ENCODE data around the gene TCF15. TPM values are rescaled to one million over a fixed set of nuclear protein-coding genes. Genes with fewer than 3 reads are reported as not detected.

TCF15 gene
- total and polyA plus RNA-seq, 2 of the 13 experiments (the other 11 are each of a cell fraction or from before 2014, with no cell fraction given) = not detected

DNA sequence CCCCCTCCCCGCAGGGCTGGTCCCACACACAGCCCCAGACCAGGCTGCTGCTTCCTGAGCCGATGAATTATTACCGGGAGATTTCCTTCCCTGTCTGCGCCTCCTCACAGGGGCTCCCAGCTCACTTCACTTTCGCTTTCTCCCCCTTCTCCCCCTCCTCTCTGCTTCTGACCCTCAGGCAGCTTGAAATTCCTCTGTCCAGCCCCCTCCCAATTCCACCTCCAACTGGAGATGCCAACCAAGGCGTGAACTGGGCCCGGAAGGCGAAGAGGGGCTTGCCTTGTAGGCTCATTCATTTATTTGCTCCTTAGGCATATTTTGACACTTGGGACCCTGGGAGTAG, 1.7 kb upstream of the TCF15 start (continued):
- TF ChIP-seq, protein P1, sequence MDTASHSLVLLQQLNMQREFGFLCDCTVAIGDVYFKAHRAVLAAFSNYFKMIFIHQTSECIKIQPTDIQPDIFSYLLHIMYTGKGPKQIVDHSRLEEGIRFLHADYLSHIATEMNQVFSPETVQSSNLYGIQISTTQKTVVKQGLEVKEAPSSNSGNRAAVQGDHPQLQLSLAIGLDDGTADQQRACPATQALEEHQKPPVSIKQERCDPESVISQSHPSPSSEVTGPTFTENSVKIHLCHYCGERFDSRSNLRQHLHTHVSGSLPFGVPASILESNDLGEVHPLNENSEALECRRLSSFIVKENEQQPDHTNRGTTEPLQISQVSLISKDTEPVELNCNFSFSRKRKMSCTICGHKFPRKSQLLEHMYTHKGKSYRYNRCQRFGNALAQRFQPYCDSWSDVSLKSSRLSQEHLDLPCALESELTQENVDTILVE (CRISPR knock-in tag; IDR thresholded peaks at IDR 0.05) = no peak
- no peak for TF ChIP-seq SMARCC2 (IDR thresholded peaks at IDR 0.05)
- TF ChIP-seq, protein P2, sequence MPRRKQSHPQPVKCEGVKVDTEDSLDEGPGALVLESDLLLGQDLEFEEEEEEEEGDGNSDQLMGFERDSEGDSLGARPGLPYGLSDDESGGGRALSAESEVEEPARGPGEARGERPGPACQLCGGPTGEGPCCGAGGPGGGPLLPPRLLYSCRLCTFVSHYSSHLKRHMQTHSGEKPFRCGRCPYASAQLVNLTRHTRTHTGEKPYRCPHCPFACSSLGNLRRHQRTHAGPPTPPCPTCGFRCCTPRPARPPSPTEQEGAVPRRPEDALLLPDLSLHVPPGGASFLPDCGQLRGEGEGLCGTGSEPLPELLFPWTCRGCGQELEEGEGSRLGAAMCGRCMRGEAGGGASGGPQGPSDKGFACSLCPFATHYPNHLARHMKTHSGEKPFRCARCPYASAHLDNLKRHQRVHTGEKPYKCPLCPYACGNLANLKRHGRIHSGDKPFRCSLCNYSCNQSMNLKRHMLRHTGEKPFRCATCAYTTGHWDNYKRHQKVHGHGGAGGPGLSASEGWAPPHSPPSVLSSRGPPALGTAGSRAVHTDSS (CRISPR knock-in tag; conservative IDR thresholded peaks at IDR 0.05) = no peak
- TF ChIP-seq FLYWCH1 (CRISPR knock-in tag; IDR thresholded peaks at IDR 0.05) = no peak
- TF ChIP-seq, protein P3, sequence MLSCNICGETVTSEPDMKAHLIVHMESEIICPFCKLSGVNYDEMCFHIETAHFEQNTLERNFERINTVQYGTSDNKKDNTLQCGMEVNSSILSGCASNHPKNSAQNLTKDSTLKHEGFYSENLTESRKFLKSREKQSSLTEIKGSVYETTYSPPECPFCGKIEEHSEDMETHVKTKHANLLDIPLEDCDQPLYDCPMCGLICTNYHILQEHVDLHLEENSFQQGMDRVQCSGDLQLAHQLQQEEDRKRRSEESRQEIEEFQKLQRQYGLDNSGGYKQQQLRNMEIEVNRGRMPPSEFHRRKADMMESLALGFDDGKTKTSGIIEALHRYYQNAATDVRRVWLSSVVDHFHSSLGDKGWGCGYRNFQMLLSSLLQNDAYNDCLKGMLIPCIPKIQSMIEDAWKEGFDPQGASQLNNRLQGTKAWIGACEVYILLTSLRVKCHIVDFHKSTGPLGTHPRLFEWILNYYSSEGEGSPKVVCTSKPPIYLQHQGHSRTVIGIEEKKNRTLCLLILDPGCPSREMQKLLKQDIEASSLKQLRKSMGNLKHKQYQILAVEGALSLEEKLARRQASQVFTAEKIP (CRISPR knock-in tag; IDR thresholded peaks at IDR 0.05; ENCODE audit: borderline replicate concordance) = no peak

DNA sequence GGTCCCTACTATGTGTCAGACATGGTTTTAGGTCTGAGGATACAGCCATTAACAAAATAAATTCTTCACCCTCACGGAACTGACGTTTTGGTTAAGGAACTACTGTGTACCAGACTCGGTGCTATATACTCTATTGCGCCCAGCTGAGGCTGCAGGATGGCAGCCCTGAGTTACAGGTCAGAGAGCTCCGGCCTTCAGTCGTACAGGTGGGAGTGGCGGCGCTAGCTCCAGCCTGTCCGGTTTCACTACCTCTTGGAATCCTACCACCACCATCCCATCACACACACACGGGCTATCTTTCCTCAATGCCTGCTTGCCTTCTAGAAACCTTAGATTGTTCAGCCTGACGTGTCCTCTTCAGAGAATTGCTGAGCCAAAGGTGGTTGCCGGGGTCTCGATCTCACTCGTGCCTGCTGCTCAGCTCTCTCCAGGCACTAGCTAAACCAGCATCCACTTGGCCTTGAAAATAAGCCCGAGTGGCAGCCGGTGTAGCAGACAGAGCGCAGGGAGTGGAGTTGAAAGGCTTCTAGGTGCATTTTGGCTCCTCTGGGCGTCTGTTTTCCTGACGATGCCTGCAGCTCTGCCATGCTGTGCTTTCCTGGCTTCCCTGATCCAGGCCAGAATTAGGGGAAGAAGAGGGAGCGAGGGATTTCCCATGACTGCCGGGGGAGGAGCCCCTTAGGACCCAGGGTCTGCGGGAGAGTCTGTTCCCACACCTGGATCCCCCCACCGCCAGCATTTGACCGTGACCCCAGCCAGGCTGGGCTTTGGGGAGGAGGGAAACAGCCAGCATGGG, 1.1 kb upstream of the TCF15 start:
- DNase-seq (ENCODE audit: low spot score) (no peak), FAIRE-seq (peak; percentile 53), ATAC-seq (peak; percentile 75)
- H3K9ac ChIP-seq (ENCODE audit: insufficient read depth, low read depth, low read length) = no peak overlapping the region
- H3K36me3 ChIP-seq (replicated peaks in 1 of 2; ENCODE audit: control insufficient read depth in 1 of 2, insufficient read depth in 2 of 2, low read length in 2 of 2) = no peaks in the 10 kb centered on the region
- no peak overlapping the region for H2AFZ ChIP-seq (ENCODE audit: low read length)
- intact Hi-C loops (cut with micrococcal nuclease; ENCODE audit: unreplicated experiment) = no loop called here
- peaks cover 17 to 62% of the 10 kb centered on the region in 2 experiments for H3K27me3 ChIP-seq (ENCODE audit: control insufficient read depth in 1 of 2, insufficient read depth in 2 of 2, low read length in 2 of 2)
- no peak overlapping the region for H3K27ac ChIP-seq (ENCODE audit: extremely low read length, insufficient read depth, low read length)
- CTCF ChIA-PET (ENCODE audit: low intra/inter-chr PET ratio, low total read pairs) = no interaction called here
- in situ Hi-C loops (cut with HindIII; ENCODE audit: extremely low pct_ligation_motif_present, low pct_unique_long_range_greater_than_20kb) = no loop called here
- peak overlapping the region in 1 of 3 experiments; percentile 25; a peak in 1 of 6 replicates for H3K4me3 ChIP-seq (replicated peaks in 1 of 3; ENCODE audit: insufficient read depth in 1 of 3, low read depth in 2 of 3, low read length in 3 of 3)
- POLR2A ChIA-PET = no interaction called here
- H3K79me2 ChIP-seq (ENCODE audit: insufficient read depth, low read length) = no peaks in the 10 kb centered on the region
- BruUV-seq (replicated peaks) = no TSS peak
- whole genome bisulfite sequencing (ENCODE audit: low lambda C conversion rate) = 18% methylated on average over 24 of the region's 24 CpGs
- H3K4me2 ChIP-seq (ENCODE audit: low read depth, low read length) = peak overlapping the region; percentile 28; the same call in 1 of the 2 replicates
- H3K4me1 ChIP-seq (ENCODE audit: insufficient read depth, low read length) = peaks cover 13% of the 10 kb centered on the region
- no peaks in the 10 kb centered on the region for H4K20me1 ChIP-seq (ENCODE audit: insufficient read depth, low read length)
- no peaks in the 10 kb centered on the region for H3K9me3 ChIP-seq (ENCODE audit: low read length)
- no peak for TF ChIP-seq HOXD1 (CRISPR knock-in tag; IDR thresholded peaks at IDR 0.05)
- 0 out of 2 replicates have a peak, but pooled peaks have one; percentile 6 for TF ChIP-seq HIVEP1 (CRISPR knock-in tag; IDR thresholded peaks at IDR 0.05)
- TF ChIP-seq, protein P4, sequence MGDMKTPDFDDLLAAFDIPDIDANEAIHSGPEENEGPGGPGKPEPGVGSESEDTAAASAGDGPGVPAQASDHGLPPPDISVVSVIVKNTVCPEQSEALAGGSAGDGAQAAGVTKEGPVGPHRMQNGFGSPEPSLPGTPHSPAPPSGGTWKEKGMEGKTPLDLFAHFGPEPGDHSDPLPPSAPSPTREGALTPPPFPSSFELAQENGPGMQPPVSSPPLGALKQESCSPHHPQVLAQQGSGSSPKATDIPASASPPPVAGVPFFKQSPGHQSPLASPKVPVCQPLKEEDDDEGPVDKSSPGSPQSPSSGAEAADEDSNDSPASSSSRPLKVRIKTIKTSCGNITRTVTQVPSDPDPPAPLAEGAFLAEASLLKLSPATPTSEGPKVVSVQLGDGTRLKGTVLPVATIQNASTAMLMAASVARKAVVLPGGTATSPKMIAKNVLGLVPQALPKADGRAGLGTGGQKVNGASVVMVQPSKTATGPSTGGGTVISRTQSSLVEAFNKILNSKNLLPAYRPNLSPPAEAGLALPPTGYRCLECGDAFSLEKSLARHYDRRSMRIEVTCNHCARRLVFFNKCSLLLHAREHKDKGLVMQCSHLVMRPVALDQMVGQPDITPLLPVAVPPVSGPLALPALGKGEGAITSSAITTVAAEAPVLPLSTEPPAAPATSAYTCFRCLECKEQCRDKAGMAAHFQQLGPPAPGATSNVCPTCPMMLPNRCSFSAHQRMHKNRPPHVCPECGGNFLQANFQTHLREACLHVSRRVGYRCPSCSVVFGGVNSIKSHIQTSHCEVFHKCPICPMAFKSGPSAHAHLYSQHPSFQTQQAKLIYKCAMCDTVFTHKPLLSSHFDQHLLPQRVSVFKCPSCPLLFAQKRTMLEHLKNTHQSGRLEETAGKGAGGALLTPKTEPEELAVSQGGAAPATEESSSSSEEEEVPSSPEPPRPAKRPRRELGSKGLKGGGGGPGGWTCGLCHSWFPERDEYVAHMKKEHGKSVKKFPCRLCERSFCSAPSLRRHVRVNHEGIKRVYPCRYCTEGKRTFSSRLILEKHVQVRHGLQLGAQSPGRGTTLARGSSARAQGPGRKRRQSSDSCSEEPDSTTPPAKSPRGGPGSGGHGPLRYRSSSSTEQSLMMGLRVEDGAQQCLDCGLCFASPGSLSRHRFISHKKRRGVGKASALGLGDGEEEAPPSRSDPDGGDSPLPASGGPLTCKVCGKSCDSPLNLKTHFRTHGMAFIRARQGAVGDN (CRISPR knock-in tag; IDR thresholded peaks at IDR 0.05) = peak; percentile 14; the same call in 1 of the 2 replicates
- TF ChIP-seq EZH2 (conservative IDR thresholded peaks at IDR 0.05; ENCODE audit: low read depth, low read length) = 0 out of 2 replicates have a peak, but pooled peaks have one; percentile 69
- TF ChIP-seq, protein P5, sequence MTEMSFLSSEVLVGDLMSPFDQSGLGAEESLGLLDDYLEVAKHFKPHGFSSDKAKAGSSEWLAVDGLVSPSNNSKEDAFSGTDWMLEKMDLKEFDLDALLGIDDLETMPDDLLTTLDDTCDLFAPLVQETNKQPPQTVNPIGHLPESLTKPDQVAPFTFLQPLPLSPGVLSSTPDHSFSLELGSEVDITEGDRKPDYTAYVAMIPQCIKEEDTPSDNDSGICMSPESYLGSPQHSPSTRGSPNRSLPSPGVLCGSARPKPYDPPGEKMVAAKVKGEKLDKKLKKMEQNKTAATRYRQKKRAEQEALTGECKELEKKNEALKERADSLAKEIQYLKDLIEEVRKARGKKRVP (CRISPR knock-in tag; IDR thresholded peaks at IDR 0.05) = no peak
- 0 out of 2 replicates have a peak, but pooled peaks have one; percentile 28 for TF ChIP-seq MEIS2 (CRISPR knock-in tag; IDR thresholded peaks at IDR 0.05)
- TF ChIP-seq ZNF263 (CRISPR knock-in tag; IDR thresholded peaks at IDR 0.05) = 0 out of 2 replicates have a peak, but pooled peaks have one; percentile 5

All from HepG2 (cell line).